DMS114 treated with DMSO at 0.1 percent for 48 hours (cell line): Measurements from ENCODE around the gene CCND1.

Source experiments
- DNase-seq: peaks from one replicate; lab custom pipeline; 2025; ENCODE audit not compliant: unreplicated experiment; lab: John Stamatoyannopoulos, UW

Gene CCND1

GRCh38 chr11:69664901-69665300 is 23.9 kb downstream of the CCND1 start:
- no peak for DNase-seq

GRCh38 chr11:69665669-69666068 is 24.7 kb downstream of the CCND1 start:
- DNase-seq = no peak

- no peak for DNase-seq
Observed at GRCh38 chr11:69666261-69666660, 25.3 kb downstream of the CCND1 start.

GRCh38 chr11:69666752-69667536 is 26.0 kb downstream of the CCND1 start:
- no peak for DNase-seq

GRCh38 chr11:69667619-69668604 is 27.0 kb downstream of the CCND1 start:
- DNase-seq = no peak

- no peak for DNase-seq
Observed at GRCh38 chr11:69669486-69669885, 28.5 kb downstream of the CCND1 start.

GRCh38 chr11:69670158-69670845 is 29.3 kb downstream of the CCND1 start:
- DNase-seq = peak; percentile 99

- no peak for DNase-seq
Observed at GRCh38 chr11:69671734-69672465, 30.9 kb downstream of the CCND1 start.

- DNase-seq = no peak
Observed at GRCh38 chr11:69674267-69674885, 33.4 kb downstream of the CCND1 start.

GRCh38 chr11:69674886-69675714 is 34.1 kb downstream of the CCND1 start, which contains the start of gene LTO1:
Gene LTO1, minus strand, starts transcription at chr11:69675353. Its CDS starts 114 bp downstream, at chr11:69675239.
- peak; percentile 100 for DNase-seq

GRCh38 chr11:69677749-69678148 is 36.8 kb downstream of the CCND1 start:
- peak; percentile 82 for DNase-seq

GRCh38 chr11:69680688-69681087 is 39.7 kb downstream of the CCND1 start:
- no peak for DNase-seq

GRCh38 chr11:69682221-69682620 is 41.3 kb downstream of the CCND1 start:
- no peak for DNase-seq

GRCh38 chr11:69682681-69683326 is 41.8 kb downstream of the CCND1 start:
- no peak for DNase-seq

GRCh38 chr11:69683764-69684333 is 42.9 kb downstream of the CCND1 start:
- no peak for DNase-seq

GRCh38 chr11:69684651-69685050 is 43.7 kb downstream of the CCND1 start:
- no peak for DNase-seq

- DNase-seq = no peak
Observed at GRCh38 chr11:69685348-69685747, 44.4 kb downstream of the CCND1 start.

GRCh38 chr11:69686452-69686851 is 45.5 kb downstream of the CCND1 start:
- no peak for DNase-seq
